Progenitor cell of endocrine pancreas (in vitro differentiated cells): ENCODE data around the gene OSBPL8. TPM values are rescaled to one million over a fixed set of nuclear protein-coding genes. Genes with fewer than 3 reads are reported as not detected.
"Not testable (repeated sequence)": the region's sequence is repeated elsewhere in the genome, so short reads cannot be mapped to it uniquely, and the experiment has no call there.

Experiments
- DNase-seq: peaks from one replicate; pipeline ENCODE4 v3.0.0; 2021; ENCODE audit warnings: low spot score; ENCODE audit not compliant: unreplicated experiment
- H3K27ac Mint-ChIP-seq: 2 replicates; pipeline ENCODE4 v1.8.0; 2021; ENCODE audit warnings: mild to moderate bottlenecking, moderate library complexity, mixed read lengths
- H3K27me3 Mint-ChIP-seq: 2 replicates; pipeline ENCODE4 v1.8.0; 2021; ENCODE audit warnings: mixed read lengths
- H3K36me3 Mint-ChIP-seq: 2 replicates; pipeline ENCODE4 v1.8.0; 2022; ENCODE audit warnings: mixed read lengths; ENCODE audit not compliant: insufficient read depth
- H3K4me1 Mint-ChIP-seq: 2 replicates; pipeline ENCODE4 v1.8.0; 2021; ENCODE audit warnings: low read depth, mixed read lengths
- H3K4me3 Mint-ChIP-seq: 2 replicates; pipeline ENCODE4 v1.8.0; 2021; ENCODE audit warnings: low read depth, mild to moderate bottlenecking, moderate library complexity, mixed read lengths
- H3K9me3 Mint-ChIP-seq: 2 replicates; pipeline ENCODE4 v1.8.0; 2021; ENCODE audit warnings: low read depth, mixed read lengths
- CTCF ChIP-seq: fragments of 200-600 bp; sonication (generic); IDR thresholded peaks from one replicate; pipeline ENCODE4 v1.5.0; 2021; ENCODE audit warnings: antibody characterized with exemption, mild to moderate bottlenecking; ENCODE audit not compliant: unreplicated experiment
- total RNA-seq: library from RNA; stranded (reverse); gene quantifications from 2 replicates; pipeline ENCODE4 v1.2.1, GENCODE V29; 2021

Gene OSBPL8
- total RNA-seq, 1 donor from 2014 or later = 65.3 TPM

- H3K27ac Mint-ChIP-seq = no peak overlapping the region
- TF ChIP-seq CTCF = no peak
- H3K4me3 Mint-ChIP-seq = no peak overlapping the region
- H3K9me3 Mint-ChIP-seq = peaks cover 6% of the 10 kb centered on the region
- peaks cover 5% of the 10 kb centered on the region for H3K4me1 Mint-ChIP-seq
- H3K36me3 Mint-ChIP-seq = peaks cover 13% of the 10 kb centered on the region
- H3K27me3 Mint-ChIP-seq = no peaks in the 10 kb centered on the region
- DNase-seq = no peak
Observed at GRCh38 chr12:76505050-76505449, 54.5 kb downstream of the OSBPL8 start.

GRCh38 chr12:76504606-76505005 lies 55.0 kb downstream of the OSBPL8 start:
- Mint-ChIP-seq H3K9me3 (peaks cover 6% of the 10 kb centered on the region), H3K36me3 (peaks cover 13% of the 10 kb centered on the region), H3K4me1 (peaks cover 5% of the 10 kb centered on the region), H3K4me3 (no peak overlapping the region), H3K27ac (peak overlapping the region; percentile 29), H3K27me3 (no peaks in the 10 kb centered on the region)
- no peak for TF ChIP-seq CTCF
- DNase-seq = no peak

- Mint-ChIP-seq H3K27ac (no peak overlapping the region), H3K4me3 (no peak overlapping the region), H3K36me3 (peaks cover 13% of the 10 kb centered on the region), H3K27me3 (no peaks in the 10 kb centered on the region), H3K4me1 (peaks cover 5% of the 10 kb centered on the region), H3K9me3 (peaks cover 6% of the 10 kb centered on the region)
- no peak for DNase-seq
- TF ChIP-seq CTCF = no peak
Observed at GRCh38 chr12:76503957-76504356, 55.6 kb downstream of the OSBPL8 start.

- Mint-ChIP-seq H3K4me1 (peaks cover 4% of the 10 kb centered on the region), H3K27ac (no peak overlapping the region), H3K9me3 (peaks cover 6% of the 10 kb centered on the region), H3K4me3 (no peak overlapping the region), H3K36me3 (peaks cover 13% of the 10 kb centered on the region), H3K27me3 (no peaks in the 10 kb centered on the region)
- no peak for DNase-seq
- TF ChIP-seq CTCF = no peak
Observed at GRCh38 chr12:76501390-76501789, 58.2 kb downstream of the OSBPL8 start.

- H3K4me3 Mint-ChIP-seq, H3K27ac Mint-ChIP-seq, H3K4me1 Mint-ChIP-seq, DNase-seq, H3K27me3 Mint-ChIP-seq: not testable (repeated sequence)
- Mint-ChIP-seq H3K36me3 (peaks cover 19% of the 10 kb centered on the region), H3K9me3 (peaks cover 12% of the 10 kb centered on the region)
Observed at GRCh38 chr12:76499136-76499535, 60.4 kb downstream of the OSBPL8 start.

GRCh38 chr12:76495556-76495955 lies 64.0 kb downstream of the OSBPL8 start:
- Mint-ChIP-seq H3K4me3 (no peak overlapping the region), H3K9me3 (peaks cover 21% of the 10 kb centered on the region), H3K36me3 (peaks cover 18% of the 10 kb centered on the region), H3K4me1 (no peaks in the 10 kb centered on the region), H3K27ac (no peak overlapping the region), H3K27me3 (no peaks in the 10 kb centered on the region)
- no peak for TF ChIP-seq CTCF
- DNase-seq = no peak
